LNCAP (cell line): ENCODE data around the gene PLA2G2A.

Experiments used
- TF ChIP-seq, protein P1 (sequence below): fragments of 450-650 bp; IDR thresholded peaks from 2 replicates; pipeline ENCODE4 v1.5.1; 2017; ENCODE audit warnings: mild to moderate bottlenecking

The PLA2G2A gene

DNA sequence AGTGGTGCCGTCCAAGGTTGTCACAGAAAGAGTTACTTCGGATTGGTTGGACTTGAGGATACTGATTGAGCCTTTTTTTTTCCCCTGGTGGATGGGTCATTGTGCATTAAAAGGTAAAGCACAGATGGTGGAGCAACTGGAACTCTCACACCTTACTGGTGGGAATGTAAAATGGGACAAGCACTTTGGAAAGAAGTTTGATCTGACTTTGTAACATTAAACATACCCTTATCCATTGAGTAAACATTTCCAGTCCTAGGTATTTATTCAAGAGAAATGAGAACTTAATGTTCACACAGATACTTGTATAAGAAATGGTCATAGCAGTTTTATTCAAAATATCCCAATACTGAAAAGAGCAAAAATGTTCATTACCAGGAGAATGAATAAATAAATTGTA is 14.9 kb downstream of the PLA2G2A start:
- TF ChIP-seq, protein P1, sequence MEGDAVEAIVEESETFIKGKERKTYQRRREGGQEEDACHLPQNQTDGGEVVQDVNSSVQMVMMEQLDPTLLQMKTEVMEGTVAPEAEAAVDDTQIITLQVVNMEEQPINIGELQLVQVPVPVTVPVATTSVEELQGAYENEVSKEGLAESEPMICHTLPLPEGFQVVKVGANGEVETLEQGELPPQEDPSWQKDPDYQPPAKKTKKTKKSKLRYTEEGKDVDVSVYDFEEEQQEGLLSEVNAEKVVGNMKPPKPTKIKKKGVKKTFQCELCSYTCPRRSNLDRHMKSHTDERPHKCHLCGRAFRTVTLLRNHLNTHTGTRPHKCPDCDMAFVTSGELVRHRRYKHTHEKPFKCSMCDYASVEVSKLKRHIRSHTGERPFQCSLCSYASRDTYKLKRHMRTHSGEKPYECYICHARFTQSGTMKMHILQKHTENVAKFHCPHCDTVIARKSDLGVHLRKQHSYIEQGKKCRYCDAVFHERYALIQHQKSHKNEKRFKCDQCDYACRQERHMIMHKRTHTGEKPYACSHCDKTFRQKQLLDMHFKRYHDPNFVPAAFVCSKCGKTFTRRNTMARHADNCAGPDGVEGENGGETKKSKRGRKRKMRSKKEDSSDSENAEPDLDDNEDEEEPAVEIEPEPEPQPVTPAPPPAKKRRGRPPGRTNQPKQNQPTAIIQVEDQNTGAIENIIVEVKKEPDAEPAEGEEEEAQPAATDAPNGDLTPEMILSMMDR = no peak

DNA sequence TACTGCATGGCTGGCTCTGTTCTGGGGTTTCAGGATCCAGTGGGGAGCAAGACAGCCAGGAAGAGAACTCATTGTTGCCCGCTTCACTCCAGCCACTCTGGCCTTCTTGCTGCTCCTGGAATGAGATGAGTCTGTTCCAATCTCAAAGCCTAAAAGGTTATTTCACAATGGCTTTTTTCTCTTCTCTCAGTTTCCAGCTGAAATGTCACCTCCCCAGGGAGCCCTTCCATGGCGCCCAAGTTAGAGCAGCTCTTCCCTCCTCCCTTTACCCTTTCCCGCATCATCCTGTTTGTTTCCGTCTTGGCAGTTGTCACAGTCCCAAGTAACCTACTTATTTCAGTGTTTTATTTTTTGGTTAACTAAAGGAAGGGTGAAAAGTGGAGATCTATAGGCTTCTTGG is 15.8 kb downstream of the PLA2G2A start:
- TF ChIP-seq, protein P1 = no peak

DNA sequence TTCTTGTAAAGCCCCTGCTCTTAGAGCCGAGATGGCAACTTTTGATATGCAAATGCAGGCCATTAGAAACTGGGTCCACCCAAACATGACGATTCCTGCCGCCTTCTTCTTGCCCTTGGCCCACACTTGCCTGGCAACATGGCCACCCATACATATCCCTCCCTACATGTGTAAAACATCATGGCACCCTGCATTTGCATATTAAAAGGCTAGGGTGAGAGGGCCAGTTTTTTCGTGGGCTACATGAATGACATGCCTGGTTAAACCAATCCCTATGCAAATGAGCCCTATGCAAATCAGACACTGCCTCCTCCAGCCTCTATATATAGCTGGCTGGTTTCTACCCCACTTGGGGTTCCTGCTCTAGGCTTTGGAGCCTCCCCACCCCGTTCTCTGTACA is 18.8 kb downstream of the PLA2G2A start:
- TF ChIP-seq, protein P1 = no peak

DNA sequence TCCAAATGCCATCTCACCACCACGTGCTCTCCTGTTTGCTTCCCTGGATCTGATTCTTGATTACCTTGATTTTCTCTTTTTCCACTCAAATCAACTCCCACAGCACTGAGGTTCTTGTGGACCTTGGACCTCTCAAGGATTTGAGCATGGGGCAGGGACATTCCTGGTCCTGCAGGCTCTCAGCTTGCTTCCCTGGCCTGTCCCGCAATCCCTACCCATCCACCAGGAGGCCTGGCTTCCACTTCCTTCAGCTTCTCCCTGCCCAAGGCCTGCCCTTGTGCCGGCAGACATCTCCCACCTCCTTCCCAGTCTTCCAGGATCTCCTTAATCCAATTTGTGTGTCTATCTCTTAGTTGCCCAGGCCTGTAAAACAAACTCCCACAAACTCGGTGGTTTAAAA is 21.6 kb downstream of the PLA2G2A start:
- TF ChIP-seq, protein P1 = no peak

DNA sequence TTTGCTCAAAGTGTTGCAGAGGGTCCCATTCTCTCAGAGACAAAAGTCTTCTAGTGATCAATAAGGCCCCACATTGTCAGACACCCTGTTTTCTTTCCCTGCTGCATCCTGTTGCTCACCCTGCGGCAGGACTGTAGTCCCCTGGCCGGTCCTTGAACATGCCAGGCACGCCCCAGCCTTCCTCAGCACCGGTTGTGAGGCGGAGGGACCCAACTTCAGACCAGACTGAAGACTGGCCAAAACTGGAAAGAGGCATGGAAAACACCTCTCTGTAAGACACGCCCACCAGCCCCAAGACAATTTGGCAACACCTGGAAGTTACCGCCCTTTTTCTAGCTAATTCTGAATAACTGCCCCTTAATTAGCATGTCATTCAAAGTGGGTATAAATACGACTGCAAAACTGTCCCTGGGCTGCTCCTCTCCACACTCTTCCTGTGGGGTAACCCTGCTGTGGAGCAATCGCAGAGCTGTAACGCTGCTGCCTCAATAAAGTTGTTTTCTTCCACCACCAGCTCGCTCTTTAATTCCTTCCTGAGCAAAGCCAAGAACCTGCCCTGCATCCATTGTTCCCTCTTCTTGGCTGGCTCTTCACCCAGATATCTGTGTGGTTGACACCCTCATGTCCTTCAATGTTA is 23.8 kb downstream of the PLA2G2A start:
- TF ChIP-seq, protein P1 = no peak

DNA sequence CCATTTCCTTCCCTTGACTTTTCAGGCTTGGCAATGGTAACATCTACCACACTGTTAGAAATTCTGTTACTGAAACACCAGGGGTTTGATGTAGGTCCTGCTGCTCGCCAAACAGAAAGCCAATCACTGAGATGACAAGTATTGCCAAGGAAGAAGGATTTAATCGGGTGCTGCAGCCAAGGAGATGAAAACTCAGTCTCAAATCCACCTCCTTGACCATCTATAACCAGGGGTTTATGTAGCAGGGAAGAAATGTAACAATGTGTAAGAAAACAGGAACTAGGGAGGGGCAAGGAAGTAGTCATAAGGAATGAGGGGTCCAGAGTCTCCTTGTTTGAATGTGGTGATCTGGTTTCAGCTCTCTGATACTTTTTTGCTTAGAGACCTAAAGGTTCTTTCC is 25.4 kb downstream of the PLA2G2A start:
- TF ChIP-seq, protein P1 = no peak

DNA sequence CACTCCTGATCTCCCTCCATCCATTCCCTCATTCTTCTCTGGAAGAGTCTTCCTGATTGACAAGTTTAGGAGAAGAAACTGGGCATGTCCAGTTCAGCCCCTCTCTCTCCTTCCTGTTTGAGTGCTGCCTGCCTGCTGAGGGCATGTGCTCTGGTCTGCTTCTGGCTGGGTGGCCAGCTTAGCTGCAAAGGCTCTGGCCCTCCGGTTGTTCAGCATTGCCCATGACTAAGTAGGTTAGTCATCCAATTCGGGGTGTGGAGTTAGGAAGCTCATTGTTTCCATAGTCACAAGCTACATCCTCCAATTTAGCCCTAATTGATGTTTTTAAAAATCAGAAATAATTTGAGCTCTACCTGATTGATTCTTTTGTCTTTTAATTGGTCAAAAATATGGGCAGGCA is 30.4 kb downstream of the PLA2G2A start:
- TF ChIP-seq, protein P1 = no peak

DNA sequence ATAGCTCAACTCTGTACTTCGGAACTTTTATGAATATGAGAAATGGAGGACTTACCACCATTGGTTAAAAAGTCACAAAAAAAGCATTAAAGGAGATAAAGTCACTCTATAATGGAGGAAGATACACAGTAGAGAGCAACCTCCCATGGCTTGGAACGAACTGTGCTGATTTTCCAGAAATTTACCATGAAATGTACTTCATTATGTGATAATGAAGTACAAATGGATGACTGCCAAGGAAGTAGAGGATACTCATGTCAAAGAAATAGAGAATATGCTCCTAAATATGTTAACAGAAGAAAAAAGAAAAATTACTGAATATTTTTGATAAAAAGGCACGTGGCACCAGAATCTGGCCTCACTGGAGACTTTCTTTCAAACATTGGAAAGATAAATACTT is 32.4 kb downstream of the PLA2G2A start:
- TF ChIP-seq, protein P1 = no peak
